GM06990 (cell line): ENCODE data around the gene ORM2.

Source experiments
- DNase-seq: peaks from one replicate; pipeline ENCODE4 v3.0.0-alpha.2; 2011; ENCODE audit not compliant: insufficient read length; ENCODE audit errors: extremely low read depth
- H3K27me3 ChIP-seq: replicated peaks from 2 replicates; pipeline ENCODE4 v1.6.0; 2011; ENCODE audit warnings: low read length; ENCODE audit not compliant: control insufficient read depth, insufficient read depth
- H3K36me3 ChIP-seq: 2 replicates; pipeline ENCODE4 v1.5.1; 2011; ENCODE audit warnings: low read length; ENCODE audit not compliant: control insufficient read depth, insufficient read depth
- H3K4me3 ChIP-seq: replicated peaks from 2 replicates; pipeline ENCODE4 v1.5.1; 2011; ENCODE audit warnings: low read depth, mild to moderate bottlenecking, control low read depth, low read length
- TF ChIP-seq, protein P1 (sequence below): IDR thresholded peaks from 2 replicates; pipeline ENCODE4 v1.5.1; 2011; ENCODE audit warnings: low read length, control low read depth, mild to moderate bottlenecking, inconsistent platforms; ENCODE audit not compliant: insufficient read depth, poor library complexity, severe bottlenecking

Gene ORM2

DNA sequence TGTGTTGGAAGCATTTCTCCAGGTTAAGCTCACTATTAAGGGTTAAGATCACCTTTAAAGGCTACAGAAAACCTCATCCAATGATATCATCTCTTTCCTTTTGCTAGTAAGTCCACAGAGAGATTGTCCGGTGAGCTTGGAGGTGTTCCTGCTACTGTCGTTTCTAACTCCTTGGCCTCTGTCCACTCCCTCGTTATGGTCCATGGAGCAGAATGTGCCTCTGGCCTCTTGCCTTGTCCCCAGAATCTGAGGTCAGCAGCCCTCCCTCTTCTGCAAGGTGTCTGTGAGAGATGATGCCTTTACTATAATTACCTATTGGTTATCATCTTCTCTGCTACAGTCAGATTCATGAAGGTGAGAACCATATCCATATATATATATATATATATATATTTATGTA, 15.0 kb downstream of the ORM2 start:
- H3K27me3 ChIP-seq, result no peaks in the 10 kb centered on the region
- no peak for DNase-seq
- no peak overlapping the region for H3K4me3 ChIP-seq
- H3K36me3 ChIP-seq, result peaks cover 73% of the 10 kb centered on the region
- TF ChIP-seq, protein P1, sequence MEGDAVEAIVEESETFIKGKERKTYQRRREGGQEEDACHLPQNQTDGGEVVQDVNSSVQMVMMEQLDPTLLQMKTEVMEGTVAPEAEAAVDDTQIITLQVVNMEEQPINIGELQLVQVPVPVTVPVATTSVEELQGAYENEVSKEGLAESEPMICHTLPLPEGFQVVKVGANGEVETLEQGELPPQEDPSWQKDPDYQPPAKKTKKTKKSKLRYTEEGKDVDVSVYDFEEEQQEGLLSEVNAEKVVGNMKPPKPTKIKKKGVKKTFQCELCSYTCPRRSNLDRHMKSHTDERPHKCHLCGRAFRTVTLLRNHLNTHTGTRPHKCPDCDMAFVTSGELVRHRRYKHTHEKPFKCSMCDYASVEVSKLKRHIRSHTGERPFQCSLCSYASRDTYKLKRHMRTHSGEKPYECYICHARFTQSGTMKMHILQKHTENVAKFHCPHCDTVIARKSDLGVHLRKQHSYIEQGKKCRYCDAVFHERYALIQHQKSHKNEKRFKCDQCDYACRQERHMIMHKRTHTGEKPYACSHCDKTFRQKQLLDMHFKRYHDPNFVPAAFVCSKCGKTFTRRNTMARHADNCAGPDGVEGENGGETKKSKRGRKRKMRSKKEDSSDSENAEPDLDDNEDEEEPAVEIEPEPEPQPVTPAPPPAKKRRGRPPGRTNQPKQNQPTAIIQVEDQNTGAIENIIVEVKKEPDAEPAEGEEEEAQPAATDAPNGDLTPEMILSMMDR, result no peak

DNA sequence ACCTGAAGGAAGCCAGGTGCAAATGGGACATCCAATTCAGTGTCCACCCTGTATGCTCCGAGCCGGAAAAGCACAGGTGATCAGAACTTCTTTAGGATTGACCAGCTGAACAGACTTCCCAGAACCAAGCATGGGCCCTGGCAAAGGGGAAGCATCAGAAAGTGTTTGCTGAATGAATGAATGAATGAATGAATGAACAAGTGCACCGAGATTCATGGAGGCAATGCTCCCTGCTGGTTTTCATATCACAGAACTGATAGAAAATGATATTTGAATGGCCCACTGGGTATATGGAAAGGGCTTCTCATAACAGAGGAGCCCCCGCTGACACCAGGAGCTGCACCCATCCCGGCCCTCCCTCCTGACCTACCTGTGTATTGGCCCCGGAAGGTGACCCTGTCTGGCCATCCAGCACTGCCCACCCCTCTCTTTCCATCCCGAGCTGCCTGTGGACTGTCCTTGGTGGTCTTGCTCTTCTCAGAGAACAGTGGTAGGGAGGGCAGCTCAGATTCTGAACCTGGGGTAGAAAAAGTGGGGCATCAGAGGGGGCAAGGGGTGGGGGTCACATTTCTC, 15.9 kb downstream of the ORM2 start:
- peaks cover 78% of the 10 kb centered on the region for H3K36me3 ChIP-seq
- H3K27me3 ChIP-seq, result no peaks in the 10 kb centered on the region
- no peak for DNase-seq
- TF ChIP-seq, protein P1, result no peak
- no peak overlapping the region for H3K4me3 ChIP-seq

DNA sequence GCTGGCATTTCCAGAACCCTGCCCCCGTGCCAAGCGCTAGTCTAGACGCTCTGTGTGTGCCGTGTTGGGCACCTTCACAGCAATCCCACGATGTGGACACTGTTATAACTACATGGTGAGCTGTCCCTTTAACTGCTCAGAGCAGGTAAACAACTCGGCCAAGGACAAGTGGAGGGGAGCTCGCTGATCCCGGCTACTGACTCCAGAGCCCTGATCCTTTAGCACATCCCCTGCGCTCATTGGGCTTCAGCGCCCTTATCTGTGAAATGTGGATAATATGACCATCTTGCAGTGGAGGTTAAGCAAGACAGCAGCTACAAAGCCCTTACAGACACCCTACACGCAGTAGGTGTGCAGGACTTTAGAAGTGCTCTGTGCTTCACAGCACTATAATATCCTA, 16.5 kb downstream of the ORM2 start:
- DNase-seq, result no peak
- Histone ChIP-seq H3K27me3 (no peaks in the 10 kb centered on the region), H3K36me3 (peaks cover 82% of the 10 kb centered on the region), H3K4me3 (no peak overlapping the region)
- TF ChIP-seq, protein P1, result no peak

DNA sequence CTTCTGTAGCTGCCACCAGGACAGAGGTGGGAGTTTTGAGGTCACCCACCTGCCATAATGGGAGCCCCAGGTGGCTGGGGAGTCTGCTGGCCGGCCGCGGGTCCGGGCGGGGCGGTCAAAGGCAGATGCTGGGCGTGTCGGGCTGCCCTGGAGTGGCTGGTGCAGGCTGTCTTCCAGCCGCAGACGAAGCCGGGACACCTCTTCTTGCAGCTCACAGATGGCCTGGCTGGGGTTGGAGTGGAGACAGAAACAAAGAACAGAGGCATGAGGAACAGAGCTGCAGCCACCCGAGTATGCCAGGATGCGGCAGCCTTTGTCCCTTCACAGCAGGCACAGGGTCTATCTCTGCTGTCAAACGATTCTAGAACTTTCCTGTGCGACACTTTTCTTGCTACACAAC, 18.0 kb downstream of the ORM2 start:
- Histone ChIP-seq H3K36me3 (peaks cover 68% of the 10 kb centered on the region), H3K27me3 (no peaks in the 10 kb centered on the region), H3K4me3 (no peak overlapping the region)
- TF ChIP-seq, protein P1, result no peak
- DNase-seq, result no peak

DNA sequence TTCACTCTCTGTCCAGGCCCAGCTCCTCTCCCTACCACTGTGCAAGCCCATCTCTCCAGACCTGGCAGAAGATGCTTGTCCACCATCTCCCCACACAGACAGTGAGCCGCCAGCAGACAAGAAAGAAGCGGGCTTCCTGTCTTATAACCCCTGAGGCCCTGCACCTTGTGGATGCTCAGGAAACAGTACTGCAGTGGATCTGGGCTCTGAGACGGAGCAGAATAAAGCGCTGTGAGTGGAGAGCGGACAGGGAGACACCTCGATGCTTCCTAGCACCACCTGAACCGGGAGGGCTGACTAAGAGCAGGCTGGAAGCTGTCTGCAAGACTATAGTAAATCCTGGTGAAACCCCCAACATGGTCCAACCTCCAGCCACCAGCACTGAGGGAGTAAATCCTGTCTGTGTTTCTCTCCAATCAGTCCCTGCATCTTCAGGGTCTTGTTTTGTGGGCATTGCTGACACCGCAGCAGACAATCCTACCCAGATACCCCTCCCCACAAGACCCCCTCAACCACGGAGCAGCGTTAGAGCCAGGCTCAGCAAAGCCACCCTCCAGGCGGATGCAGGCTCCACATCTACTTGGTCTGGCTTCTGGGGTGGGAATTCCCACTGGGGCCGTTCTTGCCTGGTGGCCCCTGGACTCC, 18.7 kb downstream of the ORM2 start:
- TF ChIP-seq, protein P1, result no peak
- Histone ChIP-seq H3K36me3 (peaks cover 61% of the 10 kb centered on the region), H3K27me3 (no peaks in the 10 kb centered on the region), H3K4me3 (no peak overlapping the region)
- DNase-seq, result no peak
